Lower leg skin (tissue), 4 donors: ENCODE data around the gene RB1. TPM values are rescaled to one million over a fixed set of nuclear protein-coding genes. Genes with fewer than 3 reads are reported as not detected.

Experiments used
- DNase-seq, 2 donors: peaks; one replicate each; pipeline ENCODE4 v3.0.0-alpha.2; 2019; ENCODE audit warnings: low spot score in 2 of 2
- H3K4me3 ChIP-seq: fragments of 200-600 bp; sonication (generic); 2 replicates; pipeline ENCODE4 v1.5.1; 2017; ENCODE audit warnings: mild to moderate bottlenecking, low read depth; ENCODE audit not compliant: poor library complexity, severe bottlenecking
- POLR2A ChIP-seq, 2 donors: fragments of 450-650 bp; IDR thresholded peaks; one replicate each; pipeline ENCODE4 v1.6.1; 2016 to 2017; ENCODE audit warnings: antibody characterized with exemption in 2 of 2, mild to moderate bottlenecking in 1 of 2, moderate library complexity in 1 of 2
- WGBS, 2 donors: methylation state at CpG; one replicate each; pipeline ENCODE4 v1.1.5; 2018; 5-methylcytosine and 5-hydroxymethylcytosine counted together
- intact Hi-C: fragments of 100-400 bp; cut with DNase I; formaldehyde crosslinking; loops from one replicate; pipeline ENCODE4 v1.15.0; 2023; ENCODE audit warnings: low total_unique reads
- total RNA-seq, 4 donors: library from RNA; depleted of rRNA; stranded (reverse); fragments of >200 nt; gene quantifications; one replicate each; pipeline ENCODE4 v1.1.0, GENCODE V29; 2016
- TF ChIP-seq, protein P1 (sequence below), 3 donors: fragments of 450-650 bp; IDR thresholded peaks; one replicate each; pipeline ENCODE4 v1.5.1; 2016; ENCODE audit warnings: antibody characterized with exemption in 3 of 3, mild to moderate bottlenecking in 3 of 3, moderate library complexity in 2 of 3

RB1 gene
- total RNA-seq, 4 donors from 2014 or later = 15.8 to 20.0 (median 16.4) TPM

DNA sequence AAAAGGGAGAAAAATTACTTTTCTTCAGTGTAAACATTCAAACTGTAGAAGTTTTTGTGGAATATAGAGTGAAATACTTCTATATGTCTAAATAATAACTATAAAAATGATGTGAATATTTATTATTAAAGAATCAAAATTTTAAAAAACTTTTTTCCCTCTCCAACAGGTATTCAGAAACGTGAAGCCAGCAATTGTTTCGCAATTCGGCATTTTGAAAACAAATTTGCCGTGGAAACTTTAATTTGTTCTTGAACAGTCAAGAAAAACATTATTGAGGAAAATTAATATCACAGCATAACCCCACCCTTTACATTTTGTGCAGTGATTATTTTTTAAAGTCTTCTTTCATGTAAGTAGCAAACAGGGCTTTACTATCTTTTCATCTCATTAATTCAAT, 42.6 kb upstream of the RB1 start:
- DNase-seq = no peak
- no peak overlapping the region for H3K4me3 ChIP-seq
- TF ChIP-seq POLR2A (IDR thresholded peaks at IDR 0.05) = no peak
- intact Hi-C loops = no loop called here
- 75 to 79% methylated on average over 4 of the region's 4 CpGs for WGBS, 2 donors

DNA sequence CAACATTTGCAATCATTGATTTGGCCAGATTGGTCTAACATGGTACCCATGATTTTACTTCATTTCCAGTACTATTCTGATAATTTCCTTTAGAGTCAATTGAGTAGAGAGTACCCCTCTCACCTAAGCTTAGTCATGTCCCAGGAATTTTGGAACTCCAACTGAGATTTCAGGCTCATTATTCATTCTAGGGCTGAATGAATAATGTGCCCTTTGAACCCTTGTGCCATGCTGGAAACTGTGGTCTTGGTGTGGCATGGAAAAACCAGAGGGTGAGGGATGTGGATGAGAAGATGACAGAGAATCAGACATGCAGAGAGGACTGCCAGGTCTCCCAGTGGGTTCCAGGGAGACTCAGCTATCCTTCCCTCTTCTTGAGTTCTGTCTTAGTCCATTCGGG, 40.4 kb upstream of the RB1 start:
- no peak overlapping the region for H3K4me3 ChIP-seq
- no peak for TF ChIP-seq POLR2A (IDR thresholded peaks at IDR 0.05)
- TF ChIP-seq, protein P1, sequence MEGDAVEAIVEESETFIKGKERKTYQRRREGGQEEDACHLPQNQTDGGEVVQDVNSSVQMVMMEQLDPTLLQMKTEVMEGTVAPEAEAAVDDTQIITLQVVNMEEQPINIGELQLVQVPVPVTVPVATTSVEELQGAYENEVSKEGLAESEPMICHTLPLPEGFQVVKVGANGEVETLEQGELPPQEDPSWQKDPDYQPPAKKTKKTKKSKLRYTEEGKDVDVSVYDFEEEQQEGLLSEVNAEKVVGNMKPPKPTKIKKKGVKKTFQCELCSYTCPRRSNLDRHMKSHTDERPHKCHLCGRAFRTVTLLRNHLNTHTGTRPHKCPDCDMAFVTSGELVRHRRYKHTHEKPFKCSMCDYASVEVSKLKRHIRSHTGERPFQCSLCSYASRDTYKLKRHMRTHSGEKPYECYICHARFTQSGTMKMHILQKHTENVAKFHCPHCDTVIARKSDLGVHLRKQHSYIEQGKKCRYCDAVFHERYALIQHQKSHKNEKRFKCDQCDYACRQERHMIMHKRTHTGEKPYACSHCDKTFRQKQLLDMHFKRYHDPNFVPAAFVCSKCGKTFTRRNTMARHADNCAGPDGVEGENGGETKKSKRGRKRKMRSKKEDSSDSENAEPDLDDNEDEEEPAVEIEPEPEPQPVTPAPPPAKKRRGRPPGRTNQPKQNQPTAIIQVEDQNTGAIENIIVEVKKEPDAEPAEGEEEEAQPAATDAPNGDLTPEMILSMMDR (IDR thresholded peaks at IDR 0.05) = no peak
- no peak for DNase-seq
- 88 to 100% methylated on average over 1 of the region's 1 CpG for WGBS, 2 donors
- intact Hi-C loops = no loop called here

DNA sequence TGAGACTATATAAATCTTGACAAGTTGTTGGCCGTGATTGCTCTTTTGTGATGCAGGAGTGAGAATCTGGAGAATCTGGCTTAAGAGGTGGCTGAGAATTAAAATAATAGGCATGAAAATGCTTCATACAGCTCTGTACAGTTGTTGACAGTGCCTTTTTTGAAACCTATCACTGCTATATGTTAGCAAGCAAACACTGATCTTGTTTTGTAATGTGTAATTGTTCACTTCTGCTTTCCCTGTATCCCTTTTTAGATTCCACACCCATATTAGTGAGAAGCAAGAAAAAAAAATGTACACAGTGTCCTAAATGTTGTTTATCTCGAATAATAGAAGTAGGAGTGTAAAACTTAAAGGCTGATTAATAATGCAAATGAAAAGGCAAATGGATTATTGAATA, 39.5 kb upstream of the RB1 start:
- intact Hi-C loops = no loop called here
- TF ChIP-seq POLR2A (IDR thresholded peaks at IDR 0.05) = no peak
- TF ChIP-seq, protein P1 (IDR thresholded peaks at IDR 0.05) = no peak
- no peak overlapping the region for H3K4me3 ChIP-seq
- DNase-seq = no peak
- WGBS, 2 donors = 90 to 95% methylated on average over 2 of the region's 2 CpGs

DNA sequence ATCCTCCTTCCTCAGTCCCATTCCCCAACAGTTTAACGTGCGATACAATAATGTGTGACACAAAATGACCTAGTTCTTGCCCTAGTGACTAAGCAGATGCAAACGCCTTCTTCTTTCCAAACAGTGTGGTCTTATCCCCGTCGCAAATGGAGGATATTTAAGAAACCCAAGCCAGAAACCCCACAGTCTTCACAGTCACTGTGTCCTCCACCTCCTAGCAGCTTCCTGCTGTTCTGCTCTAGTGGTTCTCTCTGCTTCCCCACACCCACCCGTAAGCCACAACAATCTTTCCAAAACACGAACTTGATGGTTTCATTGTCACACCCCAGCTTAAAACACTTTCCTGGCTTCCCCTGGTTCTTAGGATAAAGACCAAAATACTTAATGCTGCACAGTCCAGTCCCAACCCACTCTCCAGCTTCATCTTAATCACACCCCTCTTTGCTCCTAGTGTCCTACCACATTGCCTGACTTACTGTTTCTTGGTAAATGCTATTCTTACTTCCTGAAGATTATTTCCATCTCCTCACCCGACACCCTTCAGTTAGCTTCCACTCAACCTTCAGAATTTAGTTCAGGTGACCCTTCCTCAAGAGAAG, 38.2 kb upstream of the RB1 start:
- WGBS, 2 donors = 79 to 89% methylated on average over 8 of the region's 8 CpGs
- intact Hi-C loops = no loop called here
- no peak overlapping the region for H3K4me3 ChIP-seq
- TF ChIP-seq, protein P1 (IDR thresholded peaks at IDR 0.05) = no peak
- TF ChIP-seq POLR2A (IDR thresholded peaks at IDR 0.05) = no peak
- no peak for DNase-seq

DNA sequence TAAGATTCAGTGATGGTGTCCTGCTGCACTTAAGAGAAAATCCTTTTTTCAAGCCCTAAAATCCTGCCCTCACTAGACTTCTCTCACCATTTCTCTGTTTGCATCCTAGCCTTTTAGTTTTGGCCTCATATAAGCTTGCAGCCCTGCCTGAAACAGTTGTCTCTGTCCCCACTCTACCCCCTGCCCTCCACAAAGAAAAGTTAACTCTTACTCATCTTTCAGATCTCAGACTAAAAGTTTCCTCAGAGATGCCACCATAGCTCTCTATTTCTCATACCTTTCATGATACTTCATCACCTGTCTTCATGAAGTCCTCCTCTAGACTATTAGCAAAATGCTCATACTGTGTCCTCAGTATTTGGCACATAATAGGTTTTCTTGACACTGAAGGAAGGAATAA, 37.4 kb upstream of the RB1 start:
- intact Hi-C loops = no loop called here
- no peak for DNase-seq
- no peak overlapping the region for H3K4me3 ChIP-seq
- TF ChIP-seq, protein P1 (IDR thresholded peaks at IDR 0.05) = no peak
- no peak for TF ChIP-seq POLR2A (IDR thresholded peaks at IDR 0.05)

DNA sequence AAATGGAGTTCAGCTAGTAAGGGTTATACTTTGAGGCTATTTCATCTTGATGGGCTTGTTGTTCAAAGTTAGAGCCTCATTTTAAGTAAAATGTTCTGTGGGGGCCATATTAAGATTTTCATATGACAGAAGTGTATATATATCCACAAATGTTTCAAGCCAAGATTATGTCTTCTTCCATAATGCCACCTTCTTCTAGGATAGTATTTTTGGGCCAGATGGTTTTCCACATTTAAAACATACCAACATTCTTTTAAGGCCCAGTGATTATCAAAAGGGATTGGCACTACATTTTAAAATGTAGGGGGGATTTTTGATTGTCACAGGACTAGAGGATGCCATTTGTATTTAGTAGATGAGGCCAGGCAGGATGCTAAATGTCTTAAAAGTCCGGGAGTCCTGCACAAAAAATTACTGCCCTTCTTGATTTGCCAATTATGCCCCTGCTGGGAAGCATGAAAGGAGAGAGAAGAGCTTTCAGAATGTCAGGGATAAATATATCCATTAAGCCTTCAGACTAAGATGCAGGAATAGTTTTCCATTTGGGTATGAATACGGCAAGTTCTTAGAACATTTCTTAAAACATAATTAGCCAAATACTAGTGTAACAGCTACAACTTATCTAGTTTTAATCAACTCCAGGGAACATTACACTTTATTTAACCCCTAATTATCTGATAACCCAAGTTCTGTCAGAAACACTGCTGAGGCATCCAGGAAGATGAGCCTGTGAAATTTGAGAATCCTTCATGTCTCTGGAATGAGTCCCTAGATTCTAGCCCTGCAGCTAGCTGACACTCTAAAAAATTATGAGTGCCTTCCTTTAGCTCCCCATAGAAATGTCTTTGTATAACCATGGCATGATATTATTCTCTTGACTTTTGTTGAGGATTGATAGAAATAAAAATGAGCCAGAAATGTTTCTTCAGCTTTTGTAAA, 36.6 kb upstream of the RB1 start:
- 74 to 75% methylated on average over 2 of the region's 2 CpGs for WGBS, 2 donors
- DNase-seq = no peak
- TF ChIP-seq, protein P1 (IDR thresholded peaks at IDR 0.05) = no peak
- TF ChIP-seq POLR2A (IDR thresholded peaks at IDR 0.05) = no peak
- no peak overlapping the region for H3K4me3 ChIP-seq
- intact Hi-C loops = no loop called here
